Activated CD8-positive, alpha-beta memory T cell treated with anti-CD3 and anti-CD28 coated beads, Interleukin-2, amount 50 U/mL, for 1 hour (primary cell): ENCODE measurements around the gene ASTN2.

Experiments
- DNase-seq: peaks from one replicate; pipeline ENCODE4 v3.0.0-alpha.2; 2020; ENCODE audit errors: extremely low read depth

Gene ASTN2

GRCh38 chr9:116525611-116526010 lies 889.2 kb downstream of the ASTN2 start:
- no peak for DNase-seq

- DNase-seq: no peak
These were observed 889.9 kb downstream of the ASTN2 start for GRCh38 chr9:116524778-116525470.

GRCh38 chr9:116520218-116520617 lies 894.6 kb downstream of the ASTN2 start:
- no peak for DNase-seq

- no peak for DNase-seq
These were observed 898.4 kb downstream of the ASTN2 start for GRCh38 chr9:116516456-116516855.

GRCh38 chr9:116515541-116515940 lies 899.3 kb downstream of the ASTN2 start:
- no peak for DNase-seq

GRCh38 chr9:116506685-116507084 lies 908.2 kb downstream of the ASTN2 start:
- no peak for DNase-seq

- DNase-seq: no peak
These were observed 909.9 kb downstream of the ASTN2 start for GRCh38 chr9:116504893-116505480.

- DNase-seq: no peak
These were observed 910.8 kb downstream of the ASTN2 start for GRCh38 chr9:116504081-116504480.

- no peak for DNase-seq
These were observed 912.1 kb downstream of the ASTN2 start for GRCh38 chr9:116502746-116503145.

- no peak for DNase-seq
These were observed 913.0 kb downstream of the ASTN2 start for GRCh38 chr9:116501871-116502270.

- DNase-seq: no peak
These were observed 914.6 kb downstream of the ASTN2 start for GRCh38 chr9:116499986-116500871.

- no peak for DNase-seq
These were observed 915.4 kb downstream of the ASTN2 start for GRCh38 chr9:116499434-116499833.

GRCh38 chr9:116497095-116497890 lies 917.6 kb downstream of the ASTN2 start:
- no peak for DNase-seq

- no peak for DNase-seq
These were observed 918.7 kb downstream of the ASTN2 start for GRCh38 chr9:116496167-116496566.

GRCh38 chr9:116495725-116496124 lies 919.1 kb downstream of the ASTN2 start:
- no peak for DNase-seq

GRCh38 chr9:116494815-116495634 lies 919.8 kb downstream of the ASTN2 start:
- no peak for DNase-seq

GRCh38 chr9:116493183-116493860 lies 921.5 kb downstream of the ASTN2 start:
- DNase-seq: no peak

GRCh38 chr9:116491659-116492058 lies 923.2 kb downstream of the ASTN2 start:
- DNase-seq: no peak

- no peak for DNase-seq
These were observed 923.6 kb downstream of the ASTN2 start for GRCh38 chr9:116491219-116491618.

- no peak for DNase-seq
These were observed 924.5 kb downstream of the ASTN2 start for GRCh38 chr9:116490321-116490720.
